GM23338 (cell line): ENCODE data around the gene PIK3CB. TPM values are rescaled to one million over a fixed set of nuclear protein-coding genes. Genes with fewer than 3 reads are reported as not detected.

ENCODE experiments used
- ATAC-seq: fragments of 200-7000 bp; cut with Tn5 transposase; 3 replicates; pipeline ENCODE4 v1.9.1; 2020
- DNase-seq: peaks from one replicate; pipeline ENCODE4 v3.0.0-alpha.2; 2015; ENCODE audit warnings: low spot score
- H2AFZ ChIP-seq: fragments of 200-600 bp; sonication (generic); 2 replicates; pipeline ENCODE4 v1.8.0; 2016; ENCODE audit warnings: antibody characterized with exemption, mild to moderate bottlenecking, moderate library complexity
- H3F3A ChIP-seq: fragments of 200-600 bp; sonication (generic); replicated peaks from 2 replicates; pipeline ENCODE4 v1.8.0; 2017; ENCODE audit warnings: antibody characterized with exemption, mixed run types, low read depth
- H3K27ac ChIP-seq: fragments of 200-600 bp; sonication (generic); 2 replicates; pipeline ENCODE4 v1.6.1; 2016; ENCODE audit warnings: low read depth
- H3K27me3 ChIP-seq: fragments of 200-600 bp; sonication (generic); 2 replicates; pipeline ENCODE4 v1.8.0; 2016; ENCODE audit warnings: mild to moderate bottlenecking, mixed run types, moderate library complexity; ENCODE audit not compliant: insufficient read depth
- H3K36me3 ChIP-seq: fragments of 200-600 bp; sonication (generic); 2 replicates; pipeline ENCODE4 v1.8.0; 2016; ENCODE audit warnings: mild to moderate bottlenecking; ENCODE audit not compliant: insufficient read depth
- H3K4me1 ChIP-seq: fragments of 200-600 bp; sonication (generic); 2 replicates; pipeline ENCODE4 v1.8.0; 2016; ENCODE audit warnings: mild to moderate bottlenecking, moderate library complexity; ENCODE audit not compliant: insufficient read depth
- H3K4me2 ChIP-seq: fragments of 200-600 bp; sonication (generic); 2 replicates; pipeline ENCODE4 v1.7.1; 2017; ENCODE audit warnings: mixed run types
- H3K4me3 ChIP-seq: fragments of 200-600 bp; sonication (generic); 2 replicates; pipeline ENCODE4 v1.6.1; 2016; ENCODE audit warnings: mixed run types
- H3K79me2 ChIP-seq: fragments of 200-600 bp; sonication (generic); replicated peaks from 2 replicates; pipeline ENCODE4 v1.8.0; 2017; ENCODE audit warnings: mild to moderate bottlenecking; ENCODE audit not compliant: insufficient read depth
- H3K9me2 ChIP-seq: fragments of 200-600 bp; sonication (generic); 2 replicates; pipeline ENCODE4 v1.8.0; 2017; ENCODE audit not compliant: insufficient read depth
- H4K20me1 ChIP-seq: fragments of 200-600 bp; sonication (generic); replicated peaks from 2 replicates; pipeline ENCODE4 v1.8.0; 2017; ENCODE audit warnings: mild to moderate bottlenecking; ENCODE audit not compliant: insufficient read depth
- H3K27ac Mint-ChIP-seq: 2 replicates; pipeline ENCODE4 v1.8.0; 2020; ENCODE audit warnings: inconsistent platforms, mild to moderate bottlenecking, moderate library complexity, mixed read lengths
- H3K27me3 Mint-ChIP-seq: 3 replicates; pipeline ENCODE4 v1.8.0; 2022; ENCODE audit warnings: low read depth, mild to moderate bottlenecking, moderate library complexity, mixed read lengths, inconsistent platforms; ENCODE audit not compliant: insufficient read depth, poor library complexity
- H3K36me3 Mint-ChIP-seq: 3 replicates; pipeline ENCODE4 v1.8.0; 2021; ENCODE audit warnings: low read depth, mild to moderate bottlenecking, inconsistent platforms, moderate library complexity, mixed read lengths
- H3K4me1 Mint-ChIP-seq: 3 replicates; pipeline ENCODE4 v1.8.0; 2020; ENCODE audit warnings: mild to moderate bottlenecking, inconsistent platforms, mixed read lengths
- H3K4me3 Mint-ChIP-seq: 3 replicates; pipeline ENCODE4 v1.8.0; 2021; ENCODE audit warnings: moderate library complexity, mild to moderate bottlenecking, inconsistent platforms, mixed read lengths
- H3K9me3 Mint-ChIP-seq: 3 replicates; pipeline ENCODE4 v1.8.0; 2020; ENCODE audit warnings: moderate library complexity, mild to moderate bottlenecking, inconsistent platforms, mixed read lengths
- CREB1 ChIP-seq: fragments of 250-450 bp; sonication (Bioruptor Pico); IDR thresholded peaks from 2 replicates; pipeline ENCODE4 v1.5.0; 2020; ENCODE audit warnings: low read depth, mild to moderate bottlenecking, moderate library complexity
- EZH2 ChIP-seq: fragments of 200-600 bp; sonication (generic); IDR thresholded peaks from one replicate; pipeline ENCODE4 v1.8.0; 2017; ENCODE audit warnings: antibody characterized with exemption, mild to moderate bottlenecking, low read depth; ENCODE audit not compliant: unreplicated experiment
- EZH2phosphoT487 ChIP-seq: fragments of 200-600 bp; sonication (generic); IDR thresholded peaks from one replicate; pipeline ENCODE4 v1.8.1; 2018; ENCODE audit warnings: antibody characterized with exemption; ENCODE audit not compliant: unreplicated experiment
- NANOG ChIP-seq: IDR thresholded peaks from 2 replicates; pipeline ENCODE4 v1.6.1; 2016; ENCODE audit warnings: antibody characterized with exemption, borderline replicate concordance
- STAT1 ChIP-seq: IDR thresholded peaks from one replicate; pipeline ENCODE4 v1.6.1; 2016; ENCODE audit warnings: antibody characterized with exemption; ENCODE audit not compliant: unreplicated experiment
- ZNF331 ChIP-seq: fragments of 250-450 bp; sonication (Bioruptor Pico); IDR thresholded peaks from 2 replicates; pipeline ENCODE4 v1.5.0; 2020; ENCODE audit warnings: low read depth, mild to moderate bottlenecking, moderate library complexity
- polyA plus RNA-seq: library from polyadenylated mRNA; unstranded; fragments of >200 nt; fragmentation: Nextera tagmentation; extraction: Ambion mirVana; gene quantifications from 2 replicates; pipeline ENCODE4 v1.2.1, GENCODE V29; 2016
- total RNA-seq: library from RNA; depleted of rRNA; stranded (reverse); fragments of >200 nt; shearing (Covaris generic); gene quantifications from 2 replicates; pipeline ENCODE4 v1.2.3, GENCODE V29; 2014
- TF ChIP-seq, protein P1 (sequence below): IDR thresholded peaks from 2 replicates; pipeline ENCODE4 v1.6.1; 2016; ENCODE audit warnings: antibody characterized with exemption
- TF ChIP-seq, protein P2 (sequence below): fragments of 250-450 bp; sonication (Bioruptor Pico); IDR thresholded peaks from 2 replicates; pipeline ENCODE4 v1.5.0; 2020; ENCODE audit warnings: mild to moderate bottlenecking, moderate library complexity

PIK3CB gene
- total and polyA plus RNA-seq, 2 experiments from 2014 or later: 13.3 to 32.4 TPM

DNA sequence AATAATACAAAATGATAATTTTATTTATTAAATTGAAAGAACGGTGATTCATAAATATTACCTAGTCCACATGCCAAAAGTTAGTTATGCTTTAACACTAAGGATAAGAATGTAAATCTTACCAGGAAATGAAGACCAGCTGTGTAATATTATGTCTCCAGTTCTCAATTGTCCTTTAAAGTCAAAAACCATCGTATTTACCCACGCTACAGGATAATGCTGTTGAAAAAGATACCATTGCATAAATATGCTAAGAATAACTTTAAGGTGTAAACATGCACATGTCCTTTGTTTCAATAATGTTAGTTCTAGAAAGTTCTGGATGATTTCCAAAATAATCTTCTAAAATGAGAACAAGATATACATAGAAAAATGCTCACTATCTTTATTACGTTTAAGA is 122.6 kb downstream of the PIK3CB start:
- no peak for DNase-seq
- H3K4me2 ChIP-seq: no peak overlapping the region
- ATAC-seq: no peak
- no peak overlapping the region for H2AFZ ChIP-seq
- H3K27me3 ChIP-seq: no peaks in the 10 kb centered on the region
- H3K4me1 ChIP-seq: no peaks in the 10 kb centered on the region
- no peaks in the 10 kb centered on the region for H3K27me3 Mint-ChIP-seq
- no peak overlapping the region for H3K4me3 ChIP-seq
- H3K36me3 Mint-ChIP-seq: peaks cover 17% of the 10 kb centered on the region; the same call in 2 of the 3 replicates
- H3F3A ChIP-seq: no peaks in the 10 kb centered on the region
- H3K4me3 Mint-ChIP-seq: no peak overlapping the region
- no peaks in the 10 kb centered on the region for H4K20me1 ChIP-seq
- H3K4me1 Mint-ChIP-seq: no peaks in the 10 kb centered on the region
- H3K79me2 ChIP-seq: no peaks in the 10 kb centered on the region
- H3K9me2 ChIP-seq: no peaks in the 10 kb centered on the region
- H3K36me3 ChIP-seq: no peaks in the 10 kb centered on the region
- H3K9me3 Mint-ChIP-seq: no peaks in the 10 kb centered on the region
- no peak overlapping the region for H3K27ac ChIP-seq
- TF ChIP-seq, protein P1, sequence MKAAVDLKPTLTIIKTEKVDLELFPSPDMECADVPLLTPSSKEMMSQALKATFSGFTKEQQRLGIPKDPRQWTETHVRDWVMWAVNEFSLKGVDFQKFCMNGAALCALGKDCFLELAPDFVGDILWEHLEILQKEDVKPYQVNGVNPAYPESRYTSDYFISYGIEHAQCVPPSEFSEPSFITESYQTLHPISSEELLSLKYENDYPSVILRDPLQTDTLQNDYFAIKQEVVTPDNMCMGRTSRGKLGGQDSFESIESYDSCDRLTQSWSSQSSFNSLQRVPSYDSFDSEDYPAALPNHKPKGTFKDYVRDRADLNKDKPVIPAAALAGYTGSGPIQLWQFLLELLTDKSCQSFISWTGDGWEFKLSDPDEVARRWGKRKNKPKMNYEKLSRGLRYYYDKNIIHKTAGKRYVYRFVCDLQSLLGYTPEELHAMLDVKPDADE: no peak
- TF ChIP-seq, protein P2, sequence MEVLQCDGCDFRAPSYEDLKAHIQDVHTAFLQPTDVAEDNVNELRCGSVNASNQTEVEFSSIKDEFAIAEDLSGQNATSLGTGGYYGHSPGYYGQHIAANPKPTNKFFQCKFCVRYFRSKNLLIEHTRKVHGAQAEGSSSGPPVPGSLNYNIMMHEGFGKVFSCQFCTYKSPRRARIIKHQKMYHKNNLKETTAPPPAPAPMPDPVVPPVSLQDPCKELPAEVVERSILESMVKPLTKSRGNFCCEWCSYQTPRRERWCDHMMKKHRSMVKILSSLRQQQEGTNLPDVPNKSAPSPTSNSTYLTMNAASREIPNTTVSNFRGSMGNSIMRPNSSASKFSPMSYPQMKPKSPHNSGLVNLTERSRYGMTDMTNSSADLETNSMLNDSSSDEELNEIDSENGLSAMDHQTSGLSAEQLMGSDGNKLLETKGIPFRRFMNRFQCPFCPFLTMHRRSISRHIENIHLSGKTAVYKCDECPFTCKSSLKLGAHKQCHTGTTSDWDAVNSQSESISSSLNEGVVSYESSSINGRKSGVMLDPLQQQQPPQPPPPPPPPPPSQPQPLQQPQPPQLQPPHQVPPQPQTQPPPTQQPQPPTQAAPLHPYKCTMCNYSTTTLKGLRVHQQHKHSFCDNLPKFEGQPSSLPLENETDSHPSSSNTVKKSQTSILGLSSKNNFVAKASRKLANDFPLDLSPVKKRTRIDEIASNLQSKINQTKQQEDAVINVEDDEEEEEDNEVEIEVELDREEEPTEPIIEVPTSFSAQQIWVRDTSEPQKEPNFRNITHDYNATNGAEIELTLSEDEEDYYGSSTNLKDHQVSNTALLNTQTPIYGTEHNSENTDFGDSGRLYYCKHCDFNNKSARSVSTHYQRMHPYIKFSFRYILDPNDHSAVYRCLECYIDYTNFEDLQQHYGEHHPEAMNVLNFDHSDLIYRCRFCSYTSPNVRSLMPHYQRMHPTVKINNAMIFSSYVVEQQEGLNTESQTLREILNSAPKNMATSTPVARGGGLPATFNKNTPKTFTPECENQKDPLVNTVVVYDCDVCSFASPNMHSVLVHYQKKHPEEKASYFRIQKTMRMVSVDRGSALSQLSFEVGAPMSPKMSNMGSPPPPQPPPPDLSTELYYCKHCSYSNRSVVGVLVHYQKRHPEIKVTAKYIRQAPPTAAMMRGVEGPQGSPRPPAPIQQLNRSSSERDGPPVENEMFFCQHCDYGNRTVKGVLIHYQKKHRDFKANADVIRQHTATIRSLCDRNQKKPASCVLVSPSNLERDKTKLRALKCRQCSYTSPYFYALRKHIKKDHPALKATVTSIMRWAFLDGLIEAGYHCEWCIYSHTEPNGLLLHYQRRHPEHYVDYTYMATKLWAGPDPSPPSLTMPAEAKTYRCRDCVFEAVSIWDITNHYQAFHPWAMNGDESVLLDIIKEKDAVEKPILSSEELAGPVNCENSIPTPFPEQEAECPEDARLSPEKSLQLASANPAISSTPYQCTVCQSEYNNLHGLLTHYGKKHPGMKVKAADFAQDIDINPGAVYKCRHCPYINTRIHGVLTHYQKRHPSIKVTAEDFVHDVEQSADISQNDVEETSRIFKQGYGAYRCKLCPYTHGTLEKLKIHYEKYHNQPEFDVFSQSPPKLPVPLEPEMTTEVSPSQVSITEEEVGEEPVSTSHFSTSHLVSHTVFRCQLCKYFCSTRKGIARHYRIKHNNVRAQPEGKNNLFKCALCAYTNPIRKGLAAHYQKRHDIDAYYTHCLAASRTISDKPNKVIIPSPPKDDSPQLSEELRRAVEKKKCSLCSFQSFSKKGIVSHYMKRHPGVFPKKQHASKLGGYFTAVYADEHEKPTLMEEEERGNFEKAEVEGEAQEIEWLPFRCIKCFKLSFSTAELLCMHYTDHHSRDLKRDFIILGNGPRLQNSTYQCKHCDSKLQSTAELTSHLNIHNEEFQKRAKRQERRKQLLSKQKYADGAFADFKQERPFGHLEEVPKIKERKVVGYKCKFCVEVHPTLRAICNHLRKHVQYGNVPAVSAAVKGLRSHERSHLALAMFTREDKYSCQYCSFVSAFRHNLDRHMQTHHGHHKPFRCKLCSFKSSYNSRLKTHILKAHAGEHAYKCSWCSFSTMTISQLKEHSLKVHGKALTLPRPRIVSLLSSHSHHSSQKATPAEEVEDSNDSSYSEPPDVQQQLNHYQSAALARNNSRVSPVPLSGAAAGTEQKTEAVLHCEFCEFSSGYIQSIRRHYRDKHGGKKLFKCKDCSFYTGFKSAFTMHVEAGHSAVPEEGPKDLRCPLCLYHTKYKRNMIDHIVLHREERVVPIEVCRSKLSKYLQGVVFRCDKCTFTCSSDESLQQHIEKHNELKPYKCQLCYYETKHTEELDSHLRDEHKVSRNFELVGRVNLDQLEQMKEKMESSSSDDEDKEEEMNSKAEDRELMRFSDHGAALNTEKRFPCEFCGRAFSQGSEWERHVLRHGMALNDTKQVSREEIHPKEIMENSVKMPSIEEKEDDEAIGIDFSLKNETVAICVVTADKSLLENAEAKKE (CRISPR knock-in tag): no peak
- TF ChIP-seq ZNF331 (CRISPR knock-in tag) (no peak), EZH2phosphoT487 (no peak), STAT1 (no peak), CREB1 (CRISPR knock-in tag) (no peak), EZH2 (no peak), NANOG (no peak)
- no peak overlapping the region for H3K27ac Mint-ChIP-seq
